Smooth muscle cell (in vitro differentiated cells): ENCODE data around the gene OR2AE1. TPM values are rescaled to one million over a fixed set of nuclear protein-coding genes. Genes with fewer than 3 reads are reported as not detected.

Experiments
- DNase-seq: peaks from one replicate; lab custom pipeline; 2025; ENCODE audit not compliant: unreplicated experiment; lab: John Stamatoyannopoulos, UW
- H2AFZ ChIP-seq: fragments of 200-600 bp; sonication (generic); 2 replicates; pipeline ENCODE4 v1.6.0; 2016; ENCODE audit warnings: antibody characterized with exemption, low read depth, mild to moderate bottlenecking
- H3F3A ChIP-seq: fragments of 200-600 bp; sonication (generic); 2 replicates; pipeline ENCODE4 v1.6.0; 2017; ENCODE audit warnings: antibody characterized with exemption, low read depth
- H3K27ac ChIP-seq: fragments of 200-600 bp; sonication (generic); 2 replicates; pipeline ENCODE4 v1.5.1; 2016; ENCODE audit warnings: low read depth, mild to moderate bottlenecking
- H3K27me3 ChIP-seq: fragments of 200-600 bp; sonication (generic); 2 replicates; pipeline ENCODE4 v1.6.1; 2016; ENCODE audit warnings: low read depth, mild to moderate bottlenecking
- H3K36me3 ChIP-seq: fragments of 200-600 bp; sonication (generic); 2 replicates; pipeline ENCODE4 v1.5.1; 2016; ENCODE audit warnings: low read depth
- H3K4me1 ChIP-seq: fragments of 200-600 bp; sonication (generic); 2 replicates; pipeline ENCODE4 v1.5.1; 2016; ENCODE audit warnings: low read depth
- H3K4me2 ChIP-seq: fragments of 200-600 bp; sonication (generic); 2 replicates; pipeline ENCODE4 v1.6.0; 2016; ENCODE audit warnings: mild to moderate bottlenecking
- H3K4me3 ChIP-seq: fragments of 200-600 bp; sonication (generic); 2 replicates; pipeline ENCODE4 v1.5.1; 2016; ENCODE audit warnings: mild to moderate bottlenecking
- H3K79me2 ChIP-seq: fragments of 200-600 bp; sonication (generic); 2 replicates; pipeline ENCODE4 v1.6.0; 2016; ENCODE audit warnings: low read depth, mild to moderate bottlenecking
- H3K9ac ChIP-seq: fragments of 200-600 bp; sonication (generic); 2 replicates; pipeline ENCODE4 v1.6.0; 2016; ENCODE audit warnings: low read depth
- H3K9me3 ChIP-seq: fragments of 200-600 bp; sonication (generic); replicated peaks from 2 replicates; pipeline ENCODE4 v1.5.1; 2016; ENCODE audit warnings: low read depth
- H4K20me1 ChIP-seq: fragments of 200-600 bp; sonication (generic); 2 replicates; pipeline ENCODE4 v1.6.0; 2016; ENCODE audit warnings: low read depth
- WGBS: methylation state at CpG from one replicate; pipeline ENCODE4 v1.1.7; 2016; ENCODE audit warnings: low lambda C conversion rate; 5-methylcytosine and 5-hydroxymethylcytosine counted together
- polyA plus RNA-seq: library from polyadenylated mRNA; unstranded; fragments of >200 nt; fragmentation: Nextera tagmentation; extraction: Ambion mirVana; gene quantifications from 2 replicates; pipeline ENCODE4 v1.2.1, GENCODE V29; 2016
- small RNA-seq: library from RNA; depleted of rRNA; stranded (forward); fragments of <200 nt; gene quantifications from one replicate; pipeline ENCODE3, GENCODE V24; 2014
- total RNA-seq: library from RNA; depleted of rRNA; stranded (reverse); fragments of >200 nt; gene quantifications from 2 replicates; pipeline ENCODE4 v1.2.3, GENCODE V29; 2014
- TF ChIP-seq, protein P1 (sequence below): fragments of 200-600 bp; sonication (generic); IDR thresholded peaks from 2 replicates; pipeline ENCODE4 v1.5.1; 2017; ENCODE audit warnings: borderline replicate concordance, mild to moderate bottlenecking, antibody characterized with exemption; ENCODE audit not compliant: insufficient read depth, poor library complexity, severe bottlenecking

Gene OR2AE1
- total and polyA plus RNA-seq, 2 experiments from 2014 or later = not detected

DNA sequence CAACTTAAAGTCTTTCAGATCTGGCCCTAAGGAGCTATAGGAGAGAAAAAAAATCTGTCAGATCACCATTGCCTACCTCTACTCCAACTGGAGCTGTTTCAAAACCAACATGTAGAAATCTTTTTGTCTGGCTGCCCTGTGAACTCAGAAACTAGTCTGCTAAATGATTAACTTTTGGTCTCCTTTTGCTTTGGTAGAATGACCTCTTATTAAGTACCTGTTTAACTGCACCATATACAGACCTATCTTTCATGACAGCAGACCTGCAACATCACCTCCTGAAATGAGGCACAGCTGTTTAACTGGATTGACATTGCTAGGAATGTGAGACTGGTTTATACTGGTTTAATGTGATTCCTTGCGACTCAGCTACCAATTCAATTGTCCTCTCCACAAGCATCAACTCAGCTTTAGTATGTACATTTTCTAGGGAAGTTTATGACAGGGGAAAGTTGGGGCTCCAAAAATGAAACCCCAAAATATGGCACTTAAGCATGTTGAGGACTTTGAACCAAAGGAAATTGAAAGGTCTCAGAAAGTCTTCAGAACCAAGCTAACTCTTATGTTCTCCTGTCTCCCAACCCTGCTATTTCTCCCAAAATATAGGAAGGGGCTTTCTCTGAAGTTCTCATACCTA lies 47.2 kb downstream of the OR2AE1 start:
- Histone ChIP-seq H2AFZ (no peak overlapping the region), H3K79me2 (no peaks in the 10 kb centered on the region), H3K27me3 (no peaks in the 10 kb centered on the region), H3F3A (no peaks in the 10 kb centered on the region), H3K36me3 (no peaks in the 10 kb centered on the region), H3K27ac (no peak overlapping the region), H3K4me1 (no peaks in the 10 kb centered on the region), H3K9me3 (no peaks in the 10 kb centered on the region), H3K9ac (no peak overlapping the region), H3K4me2 (no peak overlapping the region), H4K20me1 (no peaks in the 10 kb centered on the region), H3K4me3 (no peak overlapping the region)
- 83% methylated on average over 1 of the region's 1 CpG for WGBS
- TF ChIP-seq, protein P1, sequence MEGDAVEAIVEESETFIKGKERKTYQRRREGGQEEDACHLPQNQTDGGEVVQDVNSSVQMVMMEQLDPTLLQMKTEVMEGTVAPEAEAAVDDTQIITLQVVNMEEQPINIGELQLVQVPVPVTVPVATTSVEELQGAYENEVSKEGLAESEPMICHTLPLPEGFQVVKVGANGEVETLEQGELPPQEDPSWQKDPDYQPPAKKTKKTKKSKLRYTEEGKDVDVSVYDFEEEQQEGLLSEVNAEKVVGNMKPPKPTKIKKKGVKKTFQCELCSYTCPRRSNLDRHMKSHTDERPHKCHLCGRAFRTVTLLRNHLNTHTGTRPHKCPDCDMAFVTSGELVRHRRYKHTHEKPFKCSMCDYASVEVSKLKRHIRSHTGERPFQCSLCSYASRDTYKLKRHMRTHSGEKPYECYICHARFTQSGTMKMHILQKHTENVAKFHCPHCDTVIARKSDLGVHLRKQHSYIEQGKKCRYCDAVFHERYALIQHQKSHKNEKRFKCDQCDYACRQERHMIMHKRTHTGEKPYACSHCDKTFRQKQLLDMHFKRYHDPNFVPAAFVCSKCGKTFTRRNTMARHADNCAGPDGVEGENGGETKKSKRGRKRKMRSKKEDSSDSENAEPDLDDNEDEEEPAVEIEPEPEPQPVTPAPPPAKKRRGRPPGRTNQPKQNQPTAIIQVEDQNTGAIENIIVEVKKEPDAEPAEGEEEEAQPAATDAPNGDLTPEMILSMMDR = no peak
- no peak for DNase-seq

DNA sequence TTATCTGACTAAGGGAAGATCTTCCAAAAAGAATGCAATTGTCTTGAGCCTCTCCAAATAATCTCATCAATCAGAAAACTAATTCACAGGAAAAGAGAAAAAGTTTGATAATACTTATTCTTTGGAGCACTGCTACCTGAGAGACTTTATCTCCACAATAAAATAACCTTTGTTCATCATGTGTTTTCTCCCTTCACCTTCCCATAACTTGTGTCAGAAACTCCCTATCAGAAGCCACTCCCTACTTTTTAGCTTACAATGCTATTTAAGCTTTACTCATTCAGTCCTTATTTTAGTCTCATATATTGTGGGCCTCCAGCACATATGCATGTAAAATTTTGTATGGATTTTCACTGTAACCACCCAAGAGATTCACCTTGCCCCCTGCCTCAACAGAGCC lies 48.0 kb downstream of the OR2AE1 start:
- Histone ChIP-seq H3K27me3 (no peaks in the 10 kb centered on the region), H2AFZ (no peak overlapping the region), H3K4me2 (no peak overlapping the region)

GRCh38 chr7:99827040-99827778 lies 49.6 kb downstream of the OR2AE1 start:
- H3K36me3 ChIP-seq = no peaks in the 10 kb centered on the region
- no peak overlapping the region for H3K9ac ChIP-seq
- TF ChIP-seq, protein P1 = no peak
- no peaks in the 10 kb centered on the region for H3K79me2 ChIP-seq
- no peaks in the 10 kb centered on the region for H3F3A ChIP-seq
- H3K4me1 ChIP-seq = no peaks in the 10 kb centered on the region
- DNase-seq = no peak
- WGBS = 63% methylated on average over 2 of the region's 2 CpGs
- H3K9me3 ChIP-seq = no peaks in the 10 kb centered on the region
- H3K27me3 ChIP-seq = no peaks in the 10 kb centered on the region
- H3K27ac ChIP-seq = no peak overlapping the region
- H4K20me1 ChIP-seq = no peaks in the 10 kb centered on the region
- no peak overlapping the region for H3K4me2 ChIP-seq
- H2AFZ ChIP-seq = no peak overlapping the region
- H3K4me3 ChIP-seq = no peak overlapping the region

More for the DNA sequence above, 48.0 kb downstream of the OR2AE1 start:
- Histone ChIP-seq H3K9ac (no peak overlapping the region), H3K79me2 (no peaks in the 10 kb centered on the region), H3K4me1 (no peaks in the 10 kb centered on the region), H3K36me3 (no peaks in the 10 kb centered on the region), H3K4me3 (no peak overlapping the region), H3K27ac (no peak overlapping the region), H3K9me3 (no peaks in the 10 kb centered on the region), H4K20me1 (no peaks in the 10 kb centered on the region), H3F3A (no peaks in the 10 kb centered on the region)
- DNase-seq = no peak
- TF ChIP-seq, protein P1 = no peak

Small RNAs within 50 kb of the gene (small RNA-seq; reads per million reads assigned to genes)
- gene AC011904.1 (not detected), gene CYP3A52P (not detected)

Other genes with a start within 250 kb of the OR2AE1 start
- gene CYP3A5, start 197.0 kb downstream of the OR2AE1 start, total RNA-seq = not detected in 2 replicates
- gene CYP3A5, start 197.0 kb downstream of the OR2AE1 start, polyA plus RNA-seq = 0.19 and 0.57 TPM in 2 replicates
- 0.99 TPM in 1 of 2 replicates, not detected in the other for gene CYP3A7, start 141.8 kb downstream of the OR2AE1 start, total RNA-seq
- 0.18 TPM in 2 replicates for gene CYP3A7, start 141.8 kb downstream of the OR2AE1 start, polyA plus RNA-seq
- gene CYP3A4, start 92.8 kb downstream of the OR2AE1 start, total RNA-seq = not detected in 2 replicates
- gene CYP3A4, start 92.8 kb downstream of the OR2AE1 start, polyA plus RNA-seq = not detected in 2 replicates
- gene CYP3A43, start 49.0 kb downstream of the OR2AE1 start, total RNA-seq = not detected in 2 replicates
- gene CYP3A43, start 49.0 kb downstream of the OR2AE1 start, polyA plus RNA-seq = not detected in 2 replicates
- not detected in 2 replicates for gene TRIM4, start 42.5 kb upstream of the OR2AE1 start, total RNA-seq
- gene TRIM4, start 42.5 kb upstream of the OR2AE1 start, polyA plus RNA-seq = not detected in 2 replicates
- not detected in 2 replicates for gene GJC3, start 52.6 kb upstream of the OR2AE1 start, total RNA-seq
- gene GJC3, start 52.6 kb upstream of the OR2AE1 start, polyA plus RNA-seq = not detected in 2 replicates
- 0.94 and 4.5 TPM in 2 replicates for gene AZGP1, start 99.0 kb upstream of the OR2AE1 start, total RNA-seq
- not detected in 2 replicates for gene AZGP1, start 99.0 kb upstream of the OR2AE1 start, polyA plus RNA-seq
- 32.2 and 43.9 TPM in 2 replicates for gene ZKSCAN1, start 138.6 kb upstream of the OR2AE1 start, total RNA-seq
- gene ZKSCAN1, start 138.6 kb upstream of the OR2AE1 start, polyA plus RNA-seq = 25.4 and 26.0 TPM in 2 replicates
- gene ZSCAN21, start 172.7 kb upstream of the OR2AE1 start, total RNA-seq = 11.3 and 12.1 TPM in 2 replicates
- gene ZSCAN21, start 172.7 kb upstream of the OR2AE1 start, polyA plus RNA-seq = 15.3 and 17.5 TPM in 2 replicates
- 21.2 and 21.6 TPM in 2 replicates for gene ZNF3, start 204.7 kb upstream of the OR2AE1 start, total RNA-seq
- gene ZNF3, start 204.7 kb upstream of the OR2AE1 start, polyA plus RNA-seq = 22.0 and 25.2 TPM in 2 replicates
- gene COPS6, start 211.9 kb upstream of the OR2AE1 start, total RNA-seq = 71.9 and 107 TPM in 2 replicates
- 251 and 259 TPM in 2 replicates for gene COPS6, start 211.9 kb upstream of the OR2AE1 start, polyA plus RNA-seq
- gene MCM7, start 224.4 kb upstream of the OR2AE1 start, total RNA-seq = 36.4 and 47.6 TPM in 2 replicates
- gene MCM7, start 224.4 kb upstream of the OR2AE1 start, polyA plus RNA-seq = 56.9 and 59.7 TPM in 2 replicates
- gene AP4M1, start 224.6 kb upstream of the OR2AE1 start, total RNA-seq = 10.1 and 18.0 TPM in 2 replicates
- 16.9 and 17.7 TPM in 2 replicates for gene AP4M1, start 224.6 kb upstream of the OR2AE1 start, polyA plus RNA-seq
- 26.6 and 61.0 TPM in 2 replicates for gene TAF6, start 242.3 kb upstream of the OR2AE1 start, total RNA-seq
- gene TAF6, start 242.3 kb upstream of the OR2AE1 start, polyA plus RNA-seq = 78.0 and 83.9 TPM in 2 replicates
- 22.6 and 26.6 TPM in 2 replicates for gene CNPY4, start 242.6 kb upstream of the OR2AE1 start, total RNA-seq
- gene CNPY4, start 242.6 kb upstream of the OR2AE1 start, polyA plus RNA-seq = 29.3 and 39.5 TPM in 2 replicates
- gene MBLAC1, start 249.9 kb upstream of the OR2AE1 start, total RNA-seq = 0.76 and 2.4 TPM in 2 replicates
- gene MBLAC1, start 249.9 kb upstream of the OR2AE1 start, polyA plus RNA-seq = 2.3 and 3.1 TPM in 2 replicates